NCI-H2171 (cell line): ENCODE results near the gene IRF2.

Experiments used
- DNase-seq: peaks from one replicate; lab custom pipeline; 2025; lab: John Stamatoyannopoulos, UW

IRF2 gene

GRCh38 chr4:184473499-184474262 is 669 bp downstream of the IRF2 start:
- DNase-seq, result no peak

DNA sequence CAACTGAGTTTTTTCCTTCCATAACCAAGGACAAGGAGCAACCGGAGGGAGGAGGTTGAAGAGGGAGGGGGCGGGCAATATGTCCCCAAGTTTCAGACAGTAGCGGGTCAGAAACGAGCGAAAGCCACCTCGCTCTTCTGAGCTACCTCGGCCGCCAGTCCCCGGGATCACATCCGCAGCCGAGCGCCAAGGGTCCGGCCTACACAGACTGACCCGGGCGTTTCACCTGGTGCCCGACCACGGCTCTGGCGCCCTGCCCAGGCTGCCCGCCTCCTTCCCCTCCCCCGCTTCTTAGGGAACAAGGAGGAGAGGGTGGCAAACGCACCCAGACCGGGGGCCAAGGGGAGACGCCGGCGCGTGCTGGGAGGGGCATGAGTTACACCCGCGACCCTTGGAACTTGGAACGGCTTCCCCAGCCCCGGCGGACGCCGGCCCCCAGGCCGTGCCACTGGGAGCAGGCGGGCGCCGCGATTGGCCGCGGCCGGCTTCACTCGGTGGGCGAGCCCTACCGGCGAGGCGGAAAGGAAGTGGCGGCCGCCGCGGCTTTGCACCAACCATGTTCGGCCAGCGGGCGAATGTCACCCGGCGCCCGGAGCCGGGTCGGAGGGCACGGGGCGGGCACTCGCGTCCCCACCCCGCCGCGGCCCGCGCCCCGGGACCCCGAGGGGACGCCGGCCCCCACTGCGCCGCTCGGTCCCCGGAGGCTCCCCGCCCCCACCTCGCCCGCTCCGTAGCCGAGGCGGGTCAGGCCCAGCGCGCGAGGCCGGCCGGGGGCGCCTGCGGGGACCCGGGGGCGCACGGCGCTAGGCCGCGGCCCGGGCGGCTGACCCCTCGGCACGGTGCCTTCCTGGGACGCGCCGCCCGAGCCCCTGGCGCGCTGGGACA is 1.5 kb downstream of the IRF2 start:
- DNase-seq, result peak; percentile 1

GRCh38 chr4:184471881-184472613 is 2.3 kb downstream of the IRF2 start:
- DNase-seq, result no peak

DNA sequence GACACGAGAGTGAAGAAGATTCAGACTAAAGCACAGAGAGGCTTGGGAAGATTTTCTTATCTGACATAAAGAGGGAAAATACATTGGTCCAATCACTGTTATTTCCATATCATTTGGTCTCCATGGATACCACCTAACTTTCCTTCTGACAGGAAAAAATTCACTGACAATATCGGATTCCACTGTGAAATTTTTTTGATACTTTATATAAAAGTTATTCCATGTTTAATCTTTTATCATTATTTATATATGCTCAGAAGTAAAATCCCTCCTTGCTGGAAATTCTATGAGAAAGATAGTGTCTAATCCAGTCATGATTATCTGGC is 3.6 kb downstream of the IRF2 start:
- no peak for DNase-seq

- no peak for DNase-seq
These were observed 7.7 kb downstream of the IRF2 start for GRCh38 chr4:184466634-184467033.

GRCh38 chr4:184464759-184465454 is 9.4 kb downstream of the IRF2 start:
- DNase-seq, result no peak

DNA sequence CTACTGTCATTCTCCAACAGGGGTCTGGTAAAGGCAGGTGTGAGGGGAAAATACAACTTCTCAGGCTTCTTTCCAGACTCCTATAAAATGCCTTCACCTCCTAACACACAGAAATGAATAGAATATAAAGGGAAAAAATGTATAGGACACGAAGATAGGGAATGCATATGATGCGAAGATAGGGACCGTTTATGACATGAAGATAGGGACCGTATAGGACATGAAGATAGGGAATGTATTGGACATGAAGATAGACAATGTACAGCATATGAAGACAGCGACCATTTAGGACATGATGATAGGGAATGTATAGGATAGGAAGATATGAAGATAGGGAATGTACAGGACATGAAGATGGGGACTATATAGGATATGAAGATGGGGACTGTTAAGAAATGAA is 10.5 kb downstream of the IRF2 start:
- no peak for DNase-seq

GRCh38 chr4:184463158-184463557 is 11.2 kb downstream of the IRF2 start:
- DNase-seq, result no peak

- DNase-seq, result no peak
These were observed 11.6 kb downstream of the IRF2 start for GRCh38 chr4:184462724-184463123.

GRCh38 chr4:184461711-184462441 is 12.5 kb downstream of the IRF2 start:
- DNase-seq, result no peak

GRCh38 chr4:184460499-184461285 is 13.7 kb downstream of the IRF2 start:
- DNase-seq, result no peak

- DNase-seq, result no peak
These were observed 14.9 kb downstream of the IRF2 start for GRCh38 chr4:184459413-184459812.

- no peak for DNase-seq
These were observed 16.7 kb downstream of the IRF2 start for GRCh38 chr4:184457535-184458249.

- no peak for DNase-seq
These were observed 18.0 kb downstream of the IRF2 start for GRCh38 chr4:184456337-184456736.

GRCh38 chr4:184455299-184455698 is 19.1 kb downstream of the IRF2 start:
- no peak for DNase-seq

GRCh38 chr4:184453365-184454160 is 20.8 kb downstream of the IRF2 start:
- DNase-seq, result no peak

GRCh38 chr4:184452740-184453139 is 21.6 kb downstream of the IRF2 start:
- DNase-seq, result no peak

GRCh38 chr4:184451726-184452125 is 22.6 kb downstream of the IRF2 start:
- no peak for DNase-seq
